Adipocyte (in vitro differentiated cells): ENCODE results near the gene TTC7B.
"Not testable (repeated sequence)": the region's sequence is repeated elsewhere in the genome, so short reads cannot be mapped to it uniquely, and the experiment has no call there.

Experiments
- DNase-seq: peaks from one replicate; pipeline ENCODE4 v3.0.0-alpha.2; 2015; ENCODE audit warnings: low read depth
- H3K27me3 ChIP-seq: replicated peaks from 2 replicates; pipeline ENCODE4 v1.7.0; 2013; ENCODE audit warnings: mild to moderate bottlenecking, low read length, moderate library complexity; ENCODE audit not compliant: control insufficient read depth, insufficient read depth
- H3K36me3 ChIP-seq: 2 replicates; pipeline ENCODE4 v1.7.0; 2013; ENCODE audit warnings: low read length, mild to moderate bottlenecking, moderate library complexity; ENCODE audit not compliant: control insufficient read depth, insufficient read depth, severe bottlenecking
- H3K4me1 ChIP-seq: 2 replicates; pipeline ENCODE4 v1.7.0; 2013; ENCODE audit warnings: mild to moderate bottlenecking, low read length, moderate library complexity; ENCODE audit not compliant: control insufficient read depth, insufficient read depth
- H3K4me3 ChIP-seq: 2 replicates; pipeline ENCODE4 v1.7.0; 2013; ENCODE audit warnings: mild to moderate bottlenecking, low read length, moderate library complexity
- H3K9ac ChIP-seq: 2 replicates; pipeline ENCODE4 v1.7.0; 2013; ENCODE audit warnings: mild to moderate bottlenecking, low read length, moderate library complexity
- H3K9me3 ChIP-seq: 2 replicates; pipeline ENCODE4 v1.7.0; 2013; ENCODE audit warnings: mild to moderate bottlenecking, low read length, moderate library complexity; ENCODE audit not compliant: control insufficient read depth

TTC7B gene

GRCh38 chr14:90846511-90846910 lies 30.3 kb upstream of the TTC7B start:
- no peaks in the 10 kb centered on the region for H3K9me3 ChIP-seq
- peak; percentile 14 for DNase-seq
- no peaks in the 10 kb centered on the region for H3K36me3 ChIP-seq
- no peak overlapping the region for H3K9ac ChIP-seq
- H3K4me1 ChIP-seq: no peaks in the 10 kb centered on the region
- no peak overlapping the region for H3K4me3 ChIP-seq
- H3K27me3 ChIP-seq: no peaks in the 10 kb centered on the region

GRCh38 chr14:90844321-90844720 lies 28.1 kb upstream of the TTC7B start:
- no peak overlapping the region for H3K4me3 ChIP-seq
- no peak for DNase-seq
- H3K9me3 ChIP-seq: no peaks in the 10 kb centered on the region
- H3K9ac ChIP-seq: no peak overlapping the region
- no peaks in the 10 kb centered on the region for H3K27me3 ChIP-seq
- no peaks in the 10 kb centered on the region for H3K36me3 ChIP-seq
- peaks cover 5% of the 10 kb centered on the region for H3K4me1 ChIP-seq

GRCh38 chr14:90842726-90843125 lies 26.5 kb upstream of the TTC7B start:
- no peak overlapping the region for H3K9ac ChIP-seq
- no peaks in the 10 kb centered on the region for H3K36me3 ChIP-seq
- no peaks in the 10 kb centered on the region for H3K27me3 ChIP-seq
- no peaks in the 10 kb centered on the region for H3K9me3 ChIP-seq
- H3K4me3 ChIP-seq: no peak overlapping the region
- DNase-seq: no peak
- H3K4me1 ChIP-seq: peaks cover 9% of the 10 kb centered on the region

- H3K36me3 ChIP-seq, H3K9me3 ChIP-seq, H3K4me1 ChIP-seq, H3K4me3 ChIP-seq, H3K27me3 ChIP-seq, DNase-seq, H3K9ac ChIP-seq: not testable (repeated sequence)
Observed at GRCh38 chr14:90840667-90841066, 24.4 kb upstream of the TTC7B start.

- Histone ChIP-seq H3K9ac (no peak overlapping the region), H3K4me3 (no peak overlapping the region), H3K27me3 (no peaks in the 10 kb centered on the region), H3K9me3 (no peaks in the 10 kb centered on the region), H3K4me1 (peaks cover 9% of the 10 kb centered on the region), H3K36me3 (no peaks in the 10 kb centered on the region)
- no peak for DNase-seq
Observed at GRCh38 chr14:90839889-90840266, 23.6 kb upstream of the TTC7B start.

GRCh38 chr14:90839024-90839888 lies 23.0 kb upstream of the TTC7B start:
- Histone ChIP-seq H3K27me3 (no peaks in the 10 kb centered on the region), H3K9me3 (no peaks in the 10 kb centered on the region), H3K36me3 (no peaks in the 10 kb centered on the region), H3K4me3 (peak overlapping the region; percentile 63), H3K4me1 (peaks cover 9% of the 10 kb centered on the region), H3K9ac (peak overlapping the region; percentile 8)
- DNase-seq: peak; percentile 41

- H3K36me3 ChIP-seq, H3K9me3 ChIP-seq, DNase-seq, H3K9ac ChIP-seq, H3K4me1 ChIP-seq, H3K27me3 ChIP-seq: not testable (repeated sequence)
- peak overlapping the region; percentile 63 for H3K4me3 ChIP-seq
Observed at GRCh38 chr14:90838531-90838930, 22.3 kb upstream of the TTC7B start.

- no peaks in the 10 kb centered on the region for H3K9me3 ChIP-seq
- no peak overlapping the region for H3K4me3 ChIP-seq
- no peaks in the 10 kb centered on the region for H3K27me3 ChIP-seq
- no peaks in the 10 kb centered on the region for H3K36me3 ChIP-seq
- H3K9ac ChIP-seq: no peak overlapping the region
- DNase-seq: no peak
- peaks cover 9% of the 10 kb centered on the region for H3K4me1 ChIP-seq
Observed at GRCh38 chr14:90837355-90837754, 21.1 kb upstream of the TTC7B start.

GRCh38 chr14:90836692-90837063 lies 20.4 kb upstream of the TTC7B start:
- Histone ChIP-seq H3K27me3 (no peaks in the 10 kb centered on the region), H3K4me1 (peaks cover 9% of the 10 kb centered on the region), H3K36me3 (no peaks in the 10 kb centered on the region), H3K9me3 (no peaks in the 10 kb centered on the region), H3K4me3 (no peak overlapping the region), H3K9ac (no peak overlapping the region)
- no peak for DNase-seq

- Histone ChIP-seq H3K27me3 (peaks cover 2% of the 10 kb centered on the region), H3K9me3 (no peaks in the 10 kb centered on the region), H3K4me1 (peaks cover 11% of the 10 kb centered on the region), H3K4me3 (no peak overlapping the region), H3K36me3 (no peaks in the 10 kb centered on the region), H3K9ac (no peak overlapping the region)
- DNase-seq: no peak
Observed at GRCh38 chr14:90831821-90832220, 15.6 kb upstream of the TTC7B start.

GRCh38 chr14:90830931-90831701 lies 14.9 kb upstream of the TTC7B start:
- H3K36me3 ChIP-seq: no peaks in the 10 kb centered on the region
- peaks cover 11% of the 10 kb centered on the region for H3K4me1 ChIP-seq
- H3K9ac ChIP-seq: no peak overlapping the region
- no peak overlapping the region for H3K4me3 ChIP-seq
- no peak for DNase-seq
- peaks cover 4% of the 10 kb centered on the region for H3K27me3 ChIP-seq
- H3K9me3 ChIP-seq: no peaks in the 10 kb centered on the region
